Right ventricle myocardium superior (tissue), 1 donor: ENCODE measurements around the gene TEX54. TPM values are rescaled to one million over a fixed set of nuclear protein-coding genes. Genes with fewer than 3 reads are reported as not detected.
"Not testable (repeated sequence)": the region's sequence is repeated elsewhere in the genome, so short reads cannot be mapped to it uniquely, and the experiment has no call there.

ENCODE experiments used
- ATAC-seq: fragments of 200-7000 bp; cut with Tn5 transposase; one replicate; pipeline ENCODE4 v1.9.1; 2020; ENCODE audit warnings: mild to moderate bottlenecking; ENCODE audit not compliant: poor library complexity
- DNase-seq: peaks from one replicate; pipeline ENCODE4 v3.0.0-alpha.2; 2020
- intact Hi-C: fragments of 100-400 bp; cut with DNase I; formaldehyde crosslinking; loops from one replicate; pipeline ENCODE4 v1.11.2; 2022
- total RNA-seq: library from RNA; stranded (reverse); fragmentation: NEBNext Ultra II Directional; extraction: Animal tissue kit (Norgen Biotek cat#: 25700); gene quantifications from one replicate; pipeline ENCODE4 v1.2.1, GENCODE V29; 2021
- donor health status: DM: no; HTN: yes; CAD: no; lungs with severe emphysema.

The TEX54 gene
- total RNA-seq, 1 donor from 2014 or later = not detected

DNA sequence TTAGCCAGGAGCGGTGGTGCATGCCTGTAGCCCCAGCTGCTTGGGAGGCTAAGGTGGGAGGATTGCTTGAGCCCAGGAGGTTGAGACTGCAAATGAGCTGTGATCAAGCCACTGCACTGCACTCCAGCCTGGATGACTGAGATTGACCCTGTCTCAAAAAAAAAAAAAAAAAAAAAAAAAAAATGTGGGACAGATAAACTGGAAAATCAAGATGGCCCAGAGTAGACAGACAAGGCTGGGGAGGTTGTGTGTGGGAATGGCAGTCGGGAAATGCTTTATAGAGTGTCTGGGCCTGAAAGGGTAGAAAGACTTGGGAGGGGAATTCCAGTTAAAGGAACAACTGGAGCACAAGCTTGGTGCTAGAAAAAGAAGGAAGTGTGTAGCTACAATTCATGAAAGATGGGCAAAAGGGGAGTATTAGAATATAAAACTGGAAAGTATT, 24.9 kb upstream of the TEX54 start:
- intact Hi-C loops = no loop called here
- no peak for DNase-seq
- ATAC-seq = no peak

GRCh38 chr11:62856333-62856895, 23.8 kb upstream of the TEX54 start:
- intact Hi-C loops = no loop called here
- no peak for DNase-seq
- ATAC-seq = peak; percentile 5

DNA sequence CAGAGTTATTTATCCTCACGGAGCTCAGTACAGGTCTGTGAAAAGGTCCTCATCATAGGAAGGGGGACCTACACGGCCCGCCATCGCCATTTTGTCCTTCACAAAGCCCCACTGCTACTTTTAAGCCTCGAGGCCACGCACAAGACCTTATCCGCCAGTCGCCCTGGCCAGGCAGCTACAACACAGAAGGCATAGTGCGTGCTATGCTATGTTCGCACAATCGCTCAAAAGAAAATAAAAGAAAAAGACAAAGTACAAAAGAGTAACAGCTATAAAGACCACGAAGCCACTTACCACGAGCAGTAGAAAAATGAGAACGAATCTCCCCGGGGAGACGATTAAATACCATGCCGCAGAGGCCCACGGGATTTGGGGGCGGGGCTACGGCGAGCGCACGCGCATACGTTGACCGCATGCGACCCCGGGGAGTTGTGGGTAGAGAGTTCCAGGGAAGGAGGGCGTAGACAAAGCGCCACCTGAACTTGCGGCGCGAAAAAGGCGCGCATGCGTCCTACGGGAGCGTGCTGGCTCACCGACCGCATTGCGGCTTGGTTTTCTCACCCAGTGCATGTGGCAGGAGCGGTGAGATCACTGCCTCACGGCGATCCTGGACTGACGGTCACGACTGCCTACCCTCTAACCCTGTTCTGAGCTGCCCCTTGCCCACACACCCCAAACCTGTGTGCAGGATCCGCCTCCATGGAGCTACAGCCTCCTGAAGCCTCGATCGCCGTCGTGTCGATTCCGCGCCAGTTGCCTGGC, 23.1 kb upstream of the TEX54 start:
- DNase-seq (peak; percentile 96), ATAC-seq (peak; percentile 98)
- intact Hi-C loops = no loop called here

DNA sequence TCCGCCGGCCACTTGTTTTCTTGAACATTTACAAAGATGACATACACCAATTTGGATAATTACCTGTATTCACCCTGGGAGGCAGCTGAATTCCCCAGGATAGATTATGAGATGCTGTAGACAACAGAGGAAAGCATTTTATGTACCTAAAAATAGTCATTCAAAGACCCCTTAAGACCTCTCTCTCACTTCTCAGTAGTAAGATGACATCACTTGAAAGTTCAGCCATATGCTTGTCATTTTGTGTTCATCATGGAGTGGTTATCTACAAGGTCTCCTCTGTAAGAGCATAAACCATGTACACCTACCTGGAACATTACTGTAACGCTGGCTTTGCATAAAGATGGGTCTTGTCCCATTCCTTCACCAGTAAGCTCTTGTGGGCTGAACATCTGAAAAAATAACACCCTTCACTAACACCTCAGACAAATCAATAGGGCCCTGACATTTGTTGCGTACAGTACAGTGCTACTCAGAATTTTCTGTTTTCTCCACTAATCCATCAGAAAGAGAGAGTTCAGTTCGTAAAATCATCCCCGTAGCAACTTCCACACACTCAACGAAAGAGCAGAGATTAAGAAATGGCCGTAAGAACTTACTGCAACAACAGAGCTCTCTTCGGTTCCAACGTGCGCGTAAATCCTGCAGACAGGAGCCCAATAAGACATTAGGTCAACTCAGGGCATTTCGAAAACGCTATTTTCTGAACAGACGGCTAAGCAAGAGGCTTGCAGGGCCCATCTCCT, 22.4 kb upstream of the TEX54 start:
- no peak for DNase-seq
- intact Hi-C loops = no loop called here
- no peak for ATAC-seq

DNA sequence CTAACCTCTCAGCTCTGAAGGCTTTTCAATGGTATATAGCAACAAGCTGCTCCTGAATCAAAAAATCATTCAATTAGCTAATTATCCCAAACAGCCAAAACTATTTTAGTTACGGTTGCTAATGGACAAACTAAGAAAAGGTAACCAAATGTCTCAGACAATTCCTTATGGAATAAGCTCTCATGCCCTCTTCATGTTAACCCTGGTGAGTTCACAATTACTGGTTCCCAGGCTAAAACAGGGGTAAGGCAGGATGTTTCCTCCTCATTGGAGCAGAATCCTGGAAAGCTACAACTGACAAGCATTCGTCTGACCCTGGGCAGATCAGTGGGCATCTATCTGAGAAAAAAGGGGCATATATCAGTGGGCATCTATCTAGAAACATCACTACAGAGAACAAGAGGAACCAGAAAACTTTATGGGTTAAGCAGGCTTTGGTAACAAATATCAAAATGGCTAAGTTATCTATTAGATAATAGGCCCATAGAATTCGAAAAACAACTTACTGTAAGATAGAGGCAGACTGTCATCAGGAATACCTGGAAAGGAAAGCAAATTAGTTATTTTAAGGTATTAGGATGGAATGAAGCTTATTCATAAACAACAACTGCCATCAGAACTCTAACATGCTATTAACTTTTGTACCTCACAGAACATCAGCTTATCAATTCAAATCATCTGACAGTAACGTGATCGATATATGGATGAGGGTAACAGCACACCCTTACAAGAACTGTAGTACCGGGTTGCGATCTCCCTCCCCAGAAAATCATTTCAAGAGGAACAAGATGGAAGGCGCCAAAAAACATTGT, 21.6 kb upstream of the TEX54 start:
- ATAC-seq (no peak), DNase-seq (no peak)
- intact Hi-C loops = no loop called here

DNA sequence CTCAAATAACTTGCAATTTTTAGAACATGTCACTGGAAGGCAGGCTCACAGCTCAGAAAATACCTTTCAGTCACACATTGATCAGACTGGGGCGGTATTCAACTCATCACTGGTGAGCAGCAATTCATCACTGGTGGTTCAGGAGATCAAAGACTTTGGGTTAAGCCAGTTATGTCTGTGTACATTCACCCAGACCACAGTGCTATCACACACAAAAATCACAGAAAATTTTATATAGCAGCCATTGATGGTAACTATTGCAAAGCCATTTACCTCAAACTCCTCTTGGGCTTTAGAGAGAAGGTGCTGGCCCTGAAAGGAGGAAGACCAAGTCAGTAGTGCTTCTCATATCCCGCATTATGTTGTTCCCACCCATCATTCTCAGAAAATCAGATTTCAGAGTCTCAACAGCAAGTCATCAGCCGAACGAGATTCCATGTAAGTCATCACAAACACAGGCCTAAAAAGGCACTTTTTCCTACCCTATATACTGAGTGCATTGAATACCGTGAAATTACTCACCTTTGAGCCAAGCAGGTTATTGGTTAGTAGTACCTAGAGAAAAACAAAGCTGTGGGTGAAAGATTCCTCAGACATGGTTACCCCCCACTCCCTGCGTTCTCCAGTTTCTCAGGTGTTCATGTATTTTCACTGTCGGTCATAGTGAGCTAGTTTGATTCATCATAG, 20.8 kb upstream of the TEX54 start:
- no peak for DNase-seq
- no peak for ATAC-seq
- intact Hi-C loops = no loop called here

DNA sequence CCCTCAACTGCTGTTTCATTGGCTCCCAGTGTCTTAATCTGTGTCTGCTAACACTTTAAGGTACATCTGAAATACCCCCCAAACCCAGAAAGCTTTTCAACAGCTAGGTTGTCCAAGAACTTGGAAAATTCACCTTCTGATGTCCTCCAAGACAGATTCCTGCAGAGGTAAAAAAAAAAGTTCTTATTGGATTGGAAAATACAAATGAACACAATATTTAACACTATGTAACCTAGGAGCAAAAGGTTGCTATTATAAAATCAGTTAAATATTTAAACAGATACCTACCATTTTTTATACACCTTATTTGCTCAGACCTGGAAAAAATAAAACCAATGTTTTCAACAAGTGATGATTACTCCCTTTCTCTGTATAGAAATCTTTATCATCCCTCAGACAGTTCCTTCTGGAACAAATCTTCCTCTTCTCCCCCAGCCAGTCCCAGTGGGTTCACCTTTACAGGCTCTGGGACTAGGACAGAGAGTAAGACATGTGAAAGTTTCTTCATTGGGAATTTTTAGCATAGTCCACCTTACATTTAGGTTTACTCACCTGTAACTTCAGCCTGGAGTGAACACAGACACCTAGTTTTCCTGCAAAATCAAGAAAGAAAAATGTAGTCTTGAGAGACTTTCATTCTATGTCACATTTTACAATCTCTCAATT, 20.0 kb upstream of the TEX54 start:
- DNase-seq (no peak), ATAC-seq (no peak)
- intact Hi-C loops = no loop called here

DNA sequence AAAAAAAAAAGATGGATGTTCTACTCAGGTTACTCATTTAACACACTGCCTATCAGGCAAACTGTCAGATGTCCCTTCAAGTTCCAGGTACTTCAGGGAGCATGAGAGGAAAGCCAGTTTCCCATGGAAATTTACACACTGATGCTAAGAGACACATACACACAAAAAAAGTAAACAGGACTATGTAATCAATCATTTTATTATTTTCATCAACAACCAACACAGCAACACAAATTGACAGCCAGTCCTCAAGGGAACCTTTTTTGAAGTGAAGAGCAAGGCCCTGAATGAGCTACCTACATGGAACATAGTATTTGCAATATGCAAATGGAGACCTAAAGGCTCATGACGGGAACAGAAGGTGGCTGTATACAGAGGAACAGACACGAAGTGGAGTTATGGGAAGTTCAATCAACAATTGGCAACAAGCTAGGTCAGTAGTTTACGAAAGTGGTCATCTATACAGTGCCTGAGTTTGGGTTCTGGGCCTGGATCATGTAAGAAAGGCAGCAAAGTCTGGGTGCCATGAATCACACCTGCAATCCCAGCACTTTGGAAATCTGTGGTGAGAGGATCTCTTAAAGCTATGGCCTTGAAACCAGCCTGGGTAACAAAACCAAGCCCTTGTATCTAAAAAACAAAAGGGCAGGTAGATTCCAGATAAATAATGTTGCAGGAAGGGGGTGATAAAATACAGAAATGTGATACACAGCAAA, 19.3 kb upstream of the TEX54 start:
- no peak for DNase-seq
- intact Hi-C loops = no loop called here
- no peak for ATAC-seq

GRCh38 chr11:62850911-62851806, 18.5 kb upstream of the TEX54 start:
- intact Hi-C loops = no loop called here
- DNase-seq (no peak), ATAC-seq (no peak)

DNA sequence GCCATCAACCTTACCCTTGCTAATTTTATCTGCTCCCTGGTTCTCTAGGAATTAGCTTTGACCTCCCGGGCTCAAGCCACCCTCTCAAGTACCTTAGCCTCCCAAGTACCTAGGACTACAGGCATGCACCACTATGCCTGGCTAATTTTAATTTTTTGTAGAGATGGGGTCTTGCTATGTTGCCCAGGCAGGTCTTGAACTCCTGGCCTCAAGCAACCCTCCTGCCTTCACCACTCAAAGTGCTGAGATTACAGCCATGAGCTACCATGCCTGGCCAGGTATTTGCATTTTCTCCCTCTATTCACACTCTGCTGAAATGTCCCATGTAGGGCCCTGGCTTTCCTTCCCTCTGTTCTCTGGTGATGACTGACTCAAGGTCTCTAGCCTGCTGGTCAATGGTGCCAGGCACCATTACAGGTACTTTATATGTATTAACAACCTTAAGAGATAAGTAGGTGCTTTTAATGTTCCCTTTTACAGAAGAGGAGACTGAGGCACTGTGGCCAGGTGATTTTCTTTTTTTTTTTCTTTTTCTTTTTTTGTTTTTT, 15.2 kb upstream of the TEX54 start:
- intact Hi-C loops = no loop called here
- no peak for ATAC-seq
- no peak for DNase-seq

DNA sequence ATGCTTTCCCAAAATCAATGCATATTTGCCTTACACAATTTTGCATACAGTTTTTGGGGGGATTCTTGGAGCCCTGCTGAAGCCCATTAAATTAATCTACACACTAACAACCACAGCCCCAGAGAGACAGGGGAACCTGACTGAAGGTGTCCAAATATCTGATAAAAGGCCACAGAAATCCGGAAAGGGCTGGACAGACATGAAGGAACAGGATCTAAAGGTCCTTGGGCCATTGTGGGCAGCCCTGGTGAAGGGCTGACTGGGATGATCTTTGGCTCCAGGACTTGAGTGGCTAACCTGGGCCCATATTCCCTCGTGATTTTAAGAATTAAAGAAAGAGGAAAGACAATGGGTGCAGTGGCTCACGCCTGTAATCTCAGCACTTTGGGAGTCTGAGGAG, 13.5 kb upstream of the TEX54 start:
- ATAC-seq = no peak
- intact Hi-C loops = no loop called here

DNA sequence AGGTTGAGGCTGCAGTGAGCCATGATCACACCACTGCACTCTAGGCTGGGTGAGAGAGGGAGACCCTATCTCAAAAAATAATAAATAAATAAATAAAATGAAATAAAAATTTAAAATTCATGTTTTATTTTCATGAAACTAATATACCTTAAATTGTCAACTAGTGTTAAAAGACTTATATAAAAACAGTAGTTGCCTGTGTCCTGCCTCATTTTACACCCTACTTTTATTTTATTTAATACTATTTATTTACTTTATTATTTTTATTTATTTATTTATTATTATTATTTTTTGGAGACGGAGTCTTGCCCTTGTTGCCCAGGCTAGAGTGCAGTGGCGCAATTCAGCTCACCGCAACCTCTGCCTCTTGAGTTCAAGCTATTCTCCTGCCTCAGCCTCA, 11.5 kb upstream of the TEX54 start:
- ATAC-seq (no peak), DNase-seq (no peak)
- intact Hi-C loops = no loop called here

More for the DNA sequence above, 13.5 kb upstream of the TEX54 start:
- DNase-seq = no peak

DNA sequence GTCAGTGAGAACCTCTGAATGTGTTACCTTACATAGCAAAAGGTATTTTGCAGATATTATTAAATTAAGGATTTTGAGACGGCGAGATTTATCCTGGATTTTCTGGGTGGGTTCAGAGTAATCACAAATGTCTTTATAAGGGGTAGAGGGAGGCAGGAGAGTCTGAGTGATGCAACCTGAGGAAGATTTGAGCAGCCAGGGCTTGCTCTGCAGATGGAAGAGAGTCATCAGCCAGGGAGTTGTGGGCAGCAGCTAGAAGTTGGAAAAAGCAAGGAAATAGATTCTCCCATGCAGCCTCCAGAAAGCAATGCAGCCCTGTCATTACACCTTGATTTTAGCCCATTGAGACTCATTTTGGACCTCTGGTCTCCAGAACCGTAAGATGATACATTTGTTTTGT, 10.8 kb upstream of the TEX54 start:
- intact Hi-C loops = no loop called here
- ATAC-seq (no peak), DNase-seq (no peak)

GRCh38 chr11:62842891-62843290, 10.2 kb upstream of the TEX54 start:
- intact Hi-C loops, ATAC-seq, DNase-seq: not testable (repeated sequence)

DNA sequence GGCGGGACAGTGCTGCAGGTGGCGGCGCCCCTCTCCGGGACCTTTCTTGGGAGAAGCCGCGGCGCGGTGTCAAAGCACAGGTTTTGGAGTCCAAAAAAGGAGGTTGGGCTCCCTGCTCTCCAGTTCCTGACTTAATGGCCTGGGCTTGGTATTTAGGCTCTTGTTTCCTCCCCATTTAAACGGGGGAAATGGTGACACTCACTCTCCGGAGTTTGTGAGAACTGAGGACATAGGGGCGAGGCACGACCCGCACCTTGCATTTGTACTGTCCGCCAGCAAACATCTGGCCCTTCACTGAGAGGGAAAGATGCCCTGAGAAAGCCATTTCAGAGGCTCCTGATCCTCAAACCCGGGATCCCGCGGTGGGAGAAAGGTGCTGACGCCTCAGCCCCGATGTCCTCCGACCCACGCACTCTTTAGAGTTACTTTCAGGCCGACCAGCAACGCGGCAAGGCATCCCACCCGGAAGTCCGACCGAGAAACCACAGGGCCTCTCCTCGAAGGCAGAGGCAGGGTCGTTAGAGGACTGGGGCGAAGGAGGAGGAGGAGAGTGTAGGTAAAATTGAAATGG, 9.6 kb upstream of the TEX54 start:
- peak; percentile 53 for DNase-seq
- ATAC-seq = no peak
- intact Hi-C loops = no loop called here
